Activated B cell treated with CpG ODN at 0.5 μM for 24 hours (primary cell): Measurements from ENCODE around the gene FXYD7. TPM values are rescaled to one million over a fixed set of nuclear protein-coding genes. Genes with fewer than 3 reads are reported as not detected.

ENCODE experiments used
- ATAC-seq: fragments of 200-7000 bp; cut with Tn5 transposase; one replicate; pipeline ENCODE4 v1.10.0; 2021; ENCODE audit warnings: low read depth, mild to moderate bottlenecking, moderate library complexity
- CTCF ChIA-PET: fragments of 350-600 bp; sonication (Branson Sonifier 250); formaldehyde crosslinking; loops from one replicate; lab custom pipeline; 2021; ENCODE audit warnings: antibody characterized with exemption; lab: Charles Lee
- POLR2A ChIA-PET: fragments of 350-600 bp; sonication (Branson Sonifier 250); formaldehyde crosslinking; loops from one replicate; lab custom pipeline; 2021; ENCODE audit warnings: antibody characterized with exemption; lab: Charles Lee
- DNase-seq: peaks from one replicate; pipeline ENCODE4 v3.0.0; 2022
- H3K27ac Mint-ChIP-seq: one replicate; pipeline ENCODE4 v1.8.0; 2020; ENCODE audit warnings: mixed read lengths
- H3K27me3 Mint-ChIP-seq: one replicate; pipeline ENCODE4 v1.8.0; 2021; ENCODE audit warnings: mixed read lengths
- H3K36me3 Mint-ChIP-seq: one replicate; pipeline ENCODE4 v1.8.0; 2021; ENCODE audit warnings: low read depth, mixed read lengths
- H3K4me1 Mint-ChIP-seq: one replicate; pipeline ENCODE4 v1.8.0; 2021; ENCODE audit warnings: mixed read lengths
- H3K4me3 Mint-ChIP-seq: one replicate; pipeline ENCODE4 v1.8.0; 2020; ENCODE audit warnings: mild to moderate bottlenecking, mixed read lengths
- H3K9me3 Mint-ChIP-seq: one replicate; pipeline ENCODE4 v1.8.0; 2020; ENCODE audit warnings: mixed read lengths
- intact Hi-C: fragments of 100-400 bp; cut with micrococcal nuclease; formaldehyde crosslinking; loops from one replicate; pipeline ENCODE4 v1.15.1; 2024
- total RNA-seq: library from RNA; stranded (reverse); gene quantifications from 2 replicates; pipeline ENCODE4 v1.2.3, GENCODE V29; 2022
- TF ChIP-seq, protein P1 (sequence below): fragments of 200-600 bp; IDR thresholded peaks from one replicate; pipeline ENCODE4 v1.8.0; 2022; ENCODE audit warnings: antibody characterized with exemption, mild to moderate bottlenecking

The FXYD7 gene
- total RNA-seq, 1 donor from 2014 or later: 3.0 TPM

GRCh38 chr19:35171730-35172129, 28.7 kb downstream of the FXYD7 start:
- intact Hi-C loops: loop anchor here (2.0 to 5.0 kb wide), 2 partner anchors 17 to 36 kb away; partner anchors contain the start of gene FXYD5
- TF ChIP-seq, protein P1, sequence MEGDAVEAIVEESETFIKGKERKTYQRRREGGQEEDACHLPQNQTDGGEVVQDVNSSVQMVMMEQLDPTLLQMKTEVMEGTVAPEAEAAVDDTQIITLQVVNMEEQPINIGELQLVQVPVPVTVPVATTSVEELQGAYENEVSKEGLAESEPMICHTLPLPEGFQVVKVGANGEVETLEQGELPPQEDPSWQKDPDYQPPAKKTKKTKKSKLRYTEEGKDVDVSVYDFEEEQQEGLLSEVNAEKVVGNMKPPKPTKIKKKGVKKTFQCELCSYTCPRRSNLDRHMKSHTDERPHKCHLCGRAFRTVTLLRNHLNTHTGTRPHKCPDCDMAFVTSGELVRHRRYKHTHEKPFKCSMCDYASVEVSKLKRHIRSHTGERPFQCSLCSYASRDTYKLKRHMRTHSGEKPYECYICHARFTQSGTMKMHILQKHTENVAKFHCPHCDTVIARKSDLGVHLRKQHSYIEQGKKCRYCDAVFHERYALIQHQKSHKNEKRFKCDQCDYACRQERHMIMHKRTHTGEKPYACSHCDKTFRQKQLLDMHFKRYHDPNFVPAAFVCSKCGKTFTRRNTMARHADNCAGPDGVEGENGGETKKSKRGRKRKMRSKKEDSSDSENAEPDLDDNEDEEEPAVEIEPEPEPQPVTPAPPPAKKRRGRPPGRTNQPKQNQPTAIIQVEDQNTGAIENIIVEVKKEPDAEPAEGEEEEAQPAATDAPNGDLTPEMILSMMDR: no peak
- Mint-ChIP-seq H3K36me3 (peaks cover 41% of the 10 kb centered on the region), H3K9me3 (no peaks in the 10 kb centered on the region), H3K27me3 (no peaks in the 10 kb centered on the region), H3K4me3 (no peak overlapping the region), H3K4me1 (peaks cover 20% of the 10 kb centered on the region), H3K27ac (peak overlapping the region; percentile 53)
- ATAC-seq: no peak
- POLR2A ChIA-PET: no interaction called here
- CTCF ChIA-PET: interaction anchor here (1.4 kb wide), 1 partner anchor 105 kb away, joined by 4 read pairs; no protein-coding TSS in a partner anchor
- no peak for DNase-seq

DNA sequence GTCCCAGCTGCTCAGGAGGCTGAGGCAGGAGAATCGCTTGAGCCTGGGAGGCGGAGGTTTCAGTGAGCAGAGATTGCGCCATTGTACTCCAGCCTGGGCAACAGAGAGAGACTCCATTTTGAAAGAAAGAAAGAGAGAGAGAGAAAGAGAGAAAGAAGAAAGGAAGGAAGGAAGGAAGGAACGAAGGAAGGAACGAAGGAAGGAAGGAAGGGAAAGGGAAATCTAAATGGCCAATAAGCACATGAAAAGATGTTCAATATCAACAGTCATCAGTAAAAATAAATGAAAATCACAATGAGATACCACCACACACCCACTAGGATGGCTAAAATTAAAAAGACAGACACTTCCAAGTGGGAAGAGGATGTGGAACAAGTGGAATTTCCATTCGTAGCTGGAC, 31.2 kb downstream of the FXYD7 start:
- no peak overlapping the region for H3K4me3 Mint-ChIP-seq
- ChIA-PET POLR2A (no interaction called here), CTCF (no interaction called here)
- no peaks in the 10 kb centered on the region for H3K27me3 Mint-ChIP-seq
- H3K36me3 Mint-ChIP-seq: peaks cover 22% of the 10 kb centered on the region
- peaks cover 4% of the 10 kb centered on the region for H3K9me3 Mint-ChIP-seq
- H3K4me1 Mint-ChIP-seq: peaks cover 8% of the 10 kb centered on the region
- intact Hi-C loops: loop anchor here (5.0 kb wide), 1 partner anchor 33 kb away; no protein-coding TSS in a partner anchor
- TF ChIP-seq, protein P1: no peak
- DNase-seq (no peak), ATAC-seq (no peak)
- H3K27ac Mint-ChIP-seq: no peak overlapping the region

DNA sequence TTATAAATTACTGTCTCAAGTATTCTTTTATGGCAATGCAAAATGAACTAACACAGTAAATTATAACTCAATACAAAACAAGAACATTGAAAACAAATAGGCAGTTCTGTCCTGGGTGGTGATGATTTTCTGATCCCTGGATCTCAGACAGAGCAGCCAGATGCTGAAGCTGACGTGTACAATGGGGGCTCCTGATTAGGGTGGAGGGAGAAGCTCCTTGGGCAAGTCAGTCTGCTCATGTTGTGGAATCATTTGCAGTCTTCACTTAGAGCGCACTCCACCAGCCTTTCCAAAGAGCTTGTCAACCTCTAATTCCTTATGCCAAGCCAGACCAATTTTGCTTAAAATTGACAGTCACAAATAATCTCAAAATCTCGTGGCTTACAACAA, 33.1 kb downstream of the FXYD7 start:
- intact Hi-C loops: loop anchor here (2.0 kb wide), 1 partner anchor 15 kb away; no protein-coding TSS in a partner anchor
- no peaks in the 10 kb centered on the region for H3K27me3 Mint-ChIP-seq
- TF ChIP-seq, protein P1: no peak
- CTCF ChIA-PET: no interaction called here
- H3K27ac Mint-ChIP-seq: no peak overlapping the region
- H3K9me3 Mint-ChIP-seq: peaks cover 4% of the 10 kb centered on the region
- H3K36me3 Mint-ChIP-seq: peaks cover 7% of the 10 kb centered on the region
- H3K4me1 Mint-ChIP-seq: peaks cover 8% of the 10 kb centered on the region
- POLR2A ChIA-PET: interaction anchor here (0.7 kb wide), 1 partner anchor 79 kb away, joined by 4 read pairs; no protein-coding TSS in a partner anchor
- H3K4me3 Mint-ChIP-seq: no peak overlapping the region
- ATAC-seq: no peak
- no peak for DNase-seq

DNA sequence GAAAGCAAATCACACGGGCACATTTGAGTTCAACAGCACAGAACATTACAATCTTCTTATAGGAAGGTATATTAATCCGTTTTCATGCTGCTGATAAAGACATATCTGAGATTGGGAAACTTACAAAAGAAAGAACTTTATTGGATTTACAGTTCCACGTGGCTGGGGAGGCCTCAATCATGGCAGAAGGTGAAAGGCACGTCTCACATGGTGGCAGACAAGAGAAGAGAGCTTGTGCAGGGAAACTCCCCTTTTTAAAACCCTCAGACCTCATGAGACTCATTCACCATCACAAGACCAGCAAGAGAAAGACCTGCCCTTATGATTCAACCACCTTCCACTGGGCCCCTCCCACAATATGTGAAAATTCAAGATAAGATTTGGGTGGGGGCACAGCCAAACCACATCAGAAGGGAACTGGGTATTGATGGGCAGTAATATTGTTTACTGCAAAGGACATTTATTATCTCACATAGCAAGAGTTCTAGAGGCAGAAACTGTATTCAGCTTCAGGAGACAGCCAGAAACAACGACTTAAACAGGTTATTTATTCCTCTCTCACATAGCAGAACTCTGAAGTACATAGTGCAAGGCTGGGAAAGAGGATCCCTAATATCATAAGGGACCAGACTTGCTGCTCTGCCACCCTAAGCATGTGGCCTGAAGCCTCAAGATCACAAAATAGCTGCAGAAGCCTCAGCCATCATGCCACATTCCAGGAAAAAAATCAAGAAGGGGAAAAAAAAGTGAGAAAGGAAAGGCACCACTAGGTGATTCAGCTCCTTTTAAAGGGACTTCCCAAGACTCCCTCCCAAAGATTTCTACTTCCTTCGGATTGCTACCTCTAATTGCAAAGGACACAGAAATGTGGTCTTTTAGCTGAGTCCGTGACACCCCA, 34.6 kb downstream of the FXYD7 start:
- Mint-ChIP-seq H3K4me1 (peaks cover 3% of the 10 kb centered on the region), H3K27ac (no peak overlapping the region), H3K4me3 (no peak overlapping the region), H3K36me3 (peaks cover 2% of the 10 kb centered on the region), H3K9me3 (peaks cover 4% of the 10 kb centered on the region), H3K27me3 (no peaks in the 10 kb centered on the region)
- no peak for ATAC-seq
- ChIA-PET POLR2A (interaction anchor here (0.6 kb wide), 1 partner anchor 780 kb away, joined by 5 read pairs; no protein-coding TSS in a partner anchor), CTCF (no interaction called here)
- DNase-seq: no peak
- intact Hi-C loops: loop anchor here (2.0 kb wide), 1 partner anchor 13 kb away; no protein-coding TSS in a partner anchor
- TF ChIP-seq, protein P1: no peak

DNA sequence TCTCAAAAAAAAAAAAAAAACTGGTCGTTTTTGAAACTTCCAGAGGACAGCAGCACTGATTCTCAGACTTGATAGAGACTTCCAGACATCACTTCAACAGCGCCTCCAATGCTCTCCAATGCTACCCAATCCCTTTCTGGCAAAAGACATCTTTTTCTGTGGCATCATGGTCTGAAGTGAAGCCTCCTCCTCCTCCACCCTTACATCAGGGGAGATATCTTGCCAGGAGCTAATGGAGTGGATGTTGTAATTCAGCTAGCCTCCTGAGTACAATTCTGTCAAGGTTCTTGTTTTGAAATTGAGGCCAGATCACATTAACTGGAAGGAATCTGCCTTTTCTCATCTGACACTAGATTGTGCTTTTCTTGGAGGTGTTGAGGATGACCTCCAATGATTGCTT, 35.6 kb downstream of the FXYD7 start:
- ATAC-seq (no peak), DNase-seq (no peak)
- no peak overlapping the region for H3K4me3 Mint-ChIP-seq
- ChIA-PET CTCF (no interaction called here), POLR2A (interaction anchor here (0.6 kb wide), 1 partner anchor 53 kb away, joined by 3 read pairs; no protein-coding TSS in a partner anchor)
- intact Hi-C loops: no loop called here
- TF ChIP-seq, protein P1: no peak
- peaks cover 3% of the 10 kb centered on the region for H3K4me1 Mint-ChIP-seq
- peaks cover under 1% of the 10 kb centered on the region for H3K36me3 Mint-ChIP-seq
- H3K9me3 Mint-ChIP-seq: peaks cover 4% of the 10 kb centered on the region
- H3K27ac Mint-ChIP-seq: no peak overlapping the region
- H3K27me3 Mint-ChIP-seq: no peaks in the 10 kb centered on the region
